K562 (cell line): ENCODE data around the gene ZNF628. TPM values are rescaled to one million over a fixed set of nuclear protein-coding genes. Genes with fewer than 3 reads are reported as not detected.
A peak's percentile ranks its signal among the peaks of the same experiment; 100 is the strongest.

Experiments
- EHMT2 ChIP-seq: fragments of 450-650 bp; IDR thresholded peaks from 2 replicates; pipeline ENCODE4 v1.6.1; 2018; ENCODE audit warnings: antibody characterized with exemption
- FOXJ3 ChIP-seq: sonication (generic); formaldehyde crosslinking; IDR thresholded peaks from 2 replicates; pipeline ENCODE4 v1.4.0; 2020; ENCODE audit warnings: mild to moderate bottlenecking, missing genetic modification reagents
- FOXP4 ChIP-seq: sonication (generic); formaldehyde crosslinking; IDR thresholded peaks from 2 replicates; pipeline ENCODE4 v1.8.0; 2022; ENCODE audit warnings: mild to moderate bottlenecking, missing genetic modification reagents, borderline replicate concordance
- JUN ChIP-seq, 2 experiments: sonication (generic) in 1 of 2; formaldehyde crosslinking in 1 of 2; IDR thresholded peaks; 2 replicates each; pipeline versions ENCODE4 v1.6.1 to v1.8.0; 2012 to 2022; ENCODE audit warnings: borderline replicate concordance in 2 of 2, mild to moderate bottlenecking in 2 of 2, improper control_type of control experiment in 1 of 2, low read depth in 1 of 2, low read length in 1 of 2, missing genetic modification reagents in 1 of 2
- MED1 ChIP-seq: sonication (generic); formaldehyde crosslinking; IDR thresholded peaks from 2 replicates; pipeline ENCODE4 v1.8.1; 2023; ENCODE audit warnings: missing genetic modification reagents, borderline replicate concordance
- MEIS2 ChIP-seq: fragments of 450-650 bp; IDR thresholded peaks from 2 replicates; pipeline ENCODE4 v1.6.1; 2014; ENCODE audit warnings: mild to moderate bottlenecking; ENCODE audit not compliant: partially characterized antibody
- NEUROD1 ChIP-seq: fragments of 150-350 bp; IDR thresholded peaks from 2 replicates; pipeline ENCODE4 v1.6.1; 2014; ENCODE audit warnings: borderline replicate concordance, low read length, low read depth; ENCODE audit not compliant: partially characterized antibody
- REST ChIP-seq, 2 experiments: fragments of 450-650 bp; formaldehyde crosslinking in 1 of 2; IDR thresholded peaks; 2 replicates each; pipeline versions ENCODE4 v1.4.0 to v1.6.1; 2014 to 2020; ENCODE audit warnings: mild to moderate bottlenecking in 2 of 2, borderline replicate concordance in 1 of 2, low read depth in 1 of 2
- THRA ChIP-seq: fragments of 450-650 bp; IDR thresholded peaks from 2 replicates; pipeline ENCODE4 v1.6.1; 2017; ENCODE audit warnings: mild to moderate bottlenecking, moderate library complexity
- WHSC1 ChIP-seq: IDR thresholded peaks from one replicate; pipeline ENCODE4 v1.6.1; 2012; ENCODE audit warnings: low read length, control low read depth, inconsistent platforms
- YBX1 ChIP-seq: fragments of 450-650 bp; IDR thresholded peaks from 2 replicates; pipeline ENCODE4 v1.7.1; 2016; ENCODE audit warnings: mild to moderate bottlenecking
- ZNF639 ChIP-seq, 2 experiments: fragments of 200-800 bp in 1 of 2; sonication (Bioruptor generic) in 1 of 2; sonication (generic) in 1 of 2; formaldehyde crosslinking in 1 of 2; IDR thresholded peaks in 1 of 2; conservative IDR thresholded peaks in 1 of 2; 2 replicates each; pipeline versions ENCODE4 v1.5.0 to v1.6.1; 2016 to 2020; ENCODE audit warnings: missing compliant biosample characterization in 1 of 2, missing genetic modification characterization in 1 of 2, missing genetic modification reagents in 1 of 2
- polyA plus RNA-seq, 8 experiments: library from polyadenylated mRNA; depleted of rRNA in 4 of 8; stranded (reverse) in 5 of 8; unstranded in 3 of 8; fragments of >200 nt; fragmentation: Nextera tagmentation in 2 of 8; fragmentation: Illumina TruSeq in 1 of 8; extraction: Ambion mirVana in 2 of 8; extraction: Trizol in 1 of 8; gene quantifications; 2 replicates each; pipeline versions ENCODE4 v1.2.1 to v1.2.3, GENCODE V29; 2011 to 2014; ENCODE audit warnings: inconsistent platforms in 1 of 8, missing spikeins in 1 of 8
- total RNA-seq, 7 experiments: library from RNA; depleted of rRNA in 6 of 7; stranded (reverse); fragments of >200 nt in 6 of 7; fragmentation: Illumina TruSeq in 2 of 7; extraction: Trizol in 2 of 7; gene quantifications; 2 replicates each; pipeline versions ENCODE4 v1.2.1 to v1.2.3, GENCODE V29; 2011 to 2021; ENCODE audit warnings: low replicate concordance in 1 of 7

ZNF628 gene
- total and polyA plus RNA-seq, 9 of the 15 experiments (the other 6 are each of a cell fraction or from before 2014, with no cell fraction given): 0.13 to 13.6 (median 2.2) TPM; not detected in 3

GRCh38 chr19:55461259-55461973 lies 15.0 kb upstream of the ZNF628 start, which contains the start of gene ISOC2 (continued):
- peak; percentile 25 to 68; a peak in 1 of 4 replicates for TF ChIP-seq ZNF639 (CRISPR knock-in tag; conservative IDR thresholded peaks at IDR 0.05 in 1 of 2, IDR thresholded peaks at IDR 0.05 in 1 of 2)
- TF ChIP-seq MED1: no peak
- TF ChIP-seq FOXP4: peak; percentile 38; the same call in 1 of the 2 replicates
- no peak for TF ChIP-seq WHSC1
- no peak for TF ChIP-seq FOXJ3 (CRISPR knock-in tag)
- TF ChIP-seq REST (IDR thresholded peaks at IDR 0.05; ENCODE audit: borderline replicate concordance): peak; percentile 63
- peak; percentile 79; the same call in 1 of the 2 replicates for TF ChIP-seq REST (CRISPR knock-in tag; IDR thresholded peaks at IDR 0.05; ENCODE audit: low read depth)
- TF ChIP-seq MEIS2: peak; percentile 90
- no peak for TF ChIP-seq YBX1
- peak; percentile 66; the same call in 1 of the 2 replicates for TF ChIP-seq JUN (IDR thresholded peaks at IDR 0.05; ENCODE audit: borderline replicate concordance, low read depth, low read length)
- TF ChIP-seq JUN (CRISPR knock-in tag; IDR thresholded peaks at IDR 0.05; ENCODE audit: borderline replicate concordance): peak; percentile 81; the same call in 1 of the 2 replicates
- no peak for TF ChIP-seq THRA
- no peak for TF ChIP-seq EHMT2
- peak; percentile 97 for TF ChIP-seq NEUROD1
